OCI-LY7 (cell line): ENCODE measurements around the gene UBE3C. TPM values are rescaled to one million over a fixed set of nuclear protein-coding genes. Genes with fewer than 3 reads are reported as not detected.

ENCODE experiments used
- BruUV-seq: library from RNA; stranded (reverse); fragments of 400-500 nt; replicated peaks from 2 replicates; lab custom pipeline; 2021; lab: Mats Ljungman, UMichigan
- CTCF ChIA-PET: fragments of 300-600 bp; sonication (Branson Sonifier 250); formaldehyde crosslinking; loops from one replicate; lab custom pipeline; 2022; ENCODE audit warnings: antibody characterized with exemption; ENCODE audit not compliant: unreplicated experiment; lab: Charles Lee
- POLR2A ChIA-PET: fragments of 300-600 bp; sonication (Branson Sonifier 250); formaldehyde crosslinking; loops from one replicate; lab custom pipeline; 2022; ENCODE audit warnings: antibody characterized with exemption; lab: Charles Lee
- DNase-seq: peaks from one replicate; pipeline ENCODE4 v3.0.0-alpha.2; 2015; ENCODE audit warnings: low spot score
- H2AFZ ChIP-seq: fragments of 200-600 bp; sonication (generic), shearing (Covaris generic); 2 replicates; pipeline ENCODE4 v1.6.1; 2014; ENCODE audit warnings: mild to moderate bottlenecking, antibody characterized with exemption, low read length, moderate library complexity
- H3K27ac ChIP-seq: fragments of 200-600 bp; sonication (generic); 2 replicates; pipeline ENCODE4 v1.5.1; 2014; ENCODE audit warnings: mixed run types, low read depth, mild to moderate bottlenecking, moderate library complexity, low read length, inconsistent platforms; ENCODE audit not compliant: poor library complexity, severe bottlenecking
- H3K36me3 ChIP-seq: fragments of 200-600 bp; sonication (generic); 2 replicates; pipeline ENCODE4 v1.6.1; 2014; ENCODE audit warnings: mild to moderate bottlenecking, antibody characterized with exemption, low read length, moderate library complexity, mixed read lengths; ENCODE audit not compliant: insufficient read depth
- H3K4me1 ChIP-seq: fragments of 200-600 bp; sonication (generic); 2 replicates; pipeline ENCODE4 v1.5.1; 2014; ENCODE audit warnings: mild to moderate bottlenecking, low read length; ENCODE audit not compliant: insufficient read depth, poor library complexity, severe bottlenecking
- H3K4me2 ChIP-seq: fragments of 200-600 bp; sonication (generic); 2 replicates; pipeline ENCODE4 v1.6.1; 2014; ENCODE audit warnings: mild to moderate bottlenecking, low read length
- H3K4me3 ChIP-seq: fragments of 200-600 bp; sonication (generic); 2 replicates; pipeline ENCODE4 v1.5.1; 2014; ENCODE audit warnings: mild to moderate bottlenecking, low read depth, low read length; ENCODE audit not compliant: poor library complexity, severe bottlenecking
- H3K79me2 ChIP-seq: fragments of 200-600 bp; sonication (generic); 2 replicates; pipeline ENCODE4 v1.6.1; 2016; ENCODE audit warnings: low read depth, mild to moderate bottlenecking, low read length, moderate library complexity, mixed read lengths; ENCODE audit not compliant: insufficient read depth
- H3K9me2 ChIP-seq: fragments of 200-600 bp; sonication (generic); 2 replicates; pipeline ENCODE4 v1.6.1; 2016; ENCODE audit warnings: mild to moderate bottlenecking, low read length, mixed read lengths; ENCODE audit not compliant: insufficient read depth
- H3K9me3 ChIP-seq: fragments of 200-600 bp; sonication (generic); 2 replicates; pipeline ENCODE4 v1.6.1; 2014; ENCODE audit warnings: mild to moderate bottlenecking, mixed run types, low read length, mixed read lengths
- H4K20me1 ChIP-seq: fragments of 200-600 bp; sonication (generic); 2 replicates; pipeline ENCODE4 v1.6.1; 2014; ENCODE audit warnings: mild to moderate bottlenecking, antibody characterized with exemption, low read length, moderate library complexity, mixed read lengths; ENCODE audit not compliant: insufficient read depth
- EZH2phosphoT487 ChIP-seq: fragments of 200-600 bp; sonication (generic); IDR thresholded peaks from 2 replicates; pipeline ENCODE4 v1.6.1; 2018; ENCODE audit warnings: low read depth, borderline replicate concordance, mild to moderate bottlenecking, mixed run types, antibody characterized with exemption, low read length, moderate library complexity, mixed read lengths
- intact Hi-C: fragments of 100-400 bp; cut with micrococcal nuclease; formaldehyde crosslinking; loops from one replicate; pipeline ENCODE4 v1.10.0; 2022; ENCODE audit not compliant: unreplicated experiment
- total RNA-seq, 2 experiments: library from RNA; depleted of rRNA in 1 of 2; stranded (reverse); fragments of >200 nt in 1 of 2; shearing (Covaris generic) in 1 of 2; gene quantifications; 2 replicates each; pipeline ENCODE4 v1.2.3, GENCODE V29; 2014 to 2022
- TF ChIP-seq, protein P1 (sequence below): fragments of 200-600 bp; sonication (generic); conservative IDR thresholded peaks from 2 replicates; pipeline ENCODE4 v1.5.1; 2014; ENCODE audit warnings: mild to moderate bottlenecking, antibody characterized with exemption, low read length, moderate library complexity, mixed read lengths

The UBE3C gene
- total RNA-seq, 2 experiments from 2014 or later = 60.4 to 66.1 TPM

DNA sequence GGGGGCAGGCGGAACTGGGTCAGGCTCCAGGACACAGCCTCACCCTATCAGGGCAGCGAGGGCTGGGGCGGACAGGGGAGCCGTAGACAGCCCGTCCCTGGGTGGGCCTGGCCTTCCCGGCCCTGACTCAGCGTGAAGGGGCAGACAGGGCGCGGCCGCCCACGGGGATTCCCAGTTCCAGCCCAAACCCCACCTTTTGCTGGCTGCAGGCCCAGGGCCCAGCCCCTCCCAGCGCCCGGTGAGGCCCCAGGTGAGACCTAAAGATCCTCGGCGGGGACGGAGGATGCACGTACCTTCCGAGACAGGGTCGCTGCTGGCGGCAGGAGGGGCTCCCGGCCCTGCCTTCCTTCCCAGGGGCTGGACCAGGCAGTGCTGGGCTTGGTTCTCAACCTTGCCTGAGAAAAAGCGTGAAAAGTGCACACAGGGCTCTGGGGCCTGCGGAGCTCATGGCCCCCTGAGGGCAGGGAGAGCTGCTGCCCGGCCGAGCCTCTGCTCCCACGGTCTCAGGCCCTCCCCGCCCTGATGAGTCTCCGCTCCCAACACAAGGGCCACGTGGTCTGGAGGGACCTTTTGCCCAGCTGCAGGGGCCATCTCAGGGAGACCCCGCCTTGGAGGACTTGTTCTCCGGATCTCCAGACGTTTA is 154.2 kb downstream of the UBE3C start:
- POLR2A ChIA-PET = no interaction called here

DNA sequence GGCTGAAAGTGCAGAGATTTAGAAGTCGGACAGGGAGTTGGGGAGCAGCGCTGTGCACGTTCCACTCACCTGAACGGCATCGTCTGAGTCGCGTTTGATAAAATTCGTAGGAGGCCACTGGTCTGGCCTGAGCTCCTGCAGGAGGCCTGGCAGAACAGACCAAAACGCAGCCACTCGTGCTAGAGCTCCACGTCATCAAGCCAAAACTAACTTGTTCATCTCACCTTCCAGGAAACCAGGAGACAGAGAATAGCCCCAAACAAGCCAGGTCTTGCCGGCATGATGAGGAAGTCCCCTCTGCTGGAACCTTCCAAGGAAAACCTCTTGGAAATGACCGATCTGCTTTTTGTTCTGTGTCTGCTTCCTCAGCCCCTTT is 154.7 kb downstream of the UBE3C start:
- no peaks in the 10 kb centered on the region for H3K4me1 ChIP-seq
- no peak overlapping the region for H3K4me2 ChIP-seq
- H3K27ac ChIP-seq = no peak overlapping the region
- H3K9me3 ChIP-seq = no peaks in the 10 kb centered on the region
- ChIA-PET POLR2A (no interaction called here), CTCF (no interaction called here)
- DNase-seq = no peak
- no peaks in the 10 kb centered on the region for H4K20me1 ChIP-seq
- no peak overlapping the region for H3K4me3 ChIP-seq
- intact Hi-C loops = no loop called here
- H3K36me3 ChIP-seq = no peaks in the 10 kb centered on the region
- H3K79me2 ChIP-seq = no peaks in the 10 kb centered on the region
- no peaks in the 10 kb centered on the region for H3K9me2 ChIP-seq
- no TSS peak for BruUV-seq
- TF ChIP-seq, protein P1, sequence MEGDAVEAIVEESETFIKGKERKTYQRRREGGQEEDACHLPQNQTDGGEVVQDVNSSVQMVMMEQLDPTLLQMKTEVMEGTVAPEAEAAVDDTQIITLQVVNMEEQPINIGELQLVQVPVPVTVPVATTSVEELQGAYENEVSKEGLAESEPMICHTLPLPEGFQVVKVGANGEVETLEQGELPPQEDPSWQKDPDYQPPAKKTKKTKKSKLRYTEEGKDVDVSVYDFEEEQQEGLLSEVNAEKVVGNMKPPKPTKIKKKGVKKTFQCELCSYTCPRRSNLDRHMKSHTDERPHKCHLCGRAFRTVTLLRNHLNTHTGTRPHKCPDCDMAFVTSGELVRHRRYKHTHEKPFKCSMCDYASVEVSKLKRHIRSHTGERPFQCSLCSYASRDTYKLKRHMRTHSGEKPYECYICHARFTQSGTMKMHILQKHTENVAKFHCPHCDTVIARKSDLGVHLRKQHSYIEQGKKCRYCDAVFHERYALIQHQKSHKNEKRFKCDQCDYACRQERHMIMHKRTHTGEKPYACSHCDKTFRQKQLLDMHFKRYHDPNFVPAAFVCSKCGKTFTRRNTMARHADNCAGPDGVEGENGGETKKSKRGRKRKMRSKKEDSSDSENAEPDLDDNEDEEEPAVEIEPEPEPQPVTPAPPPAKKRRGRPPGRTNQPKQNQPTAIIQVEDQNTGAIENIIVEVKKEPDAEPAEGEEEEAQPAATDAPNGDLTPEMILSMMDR = no peak
- no peak for TF ChIP-seq EZH2phosphoT487
- H2AFZ ChIP-seq = no peak overlapping the region

More for the DNA sequence above, 154.2 kb downstream of the UBE3C start:
- no peaks in the 10 kb centered on the region for H4K20me1 ChIP-seq
- H3K9me3 ChIP-seq = no peaks in the 10 kb centered on the region
- H3K27ac ChIP-seq = no peak overlapping the region
- H3K36me3 ChIP-seq = no peaks in the 10 kb centered on the region
- TF ChIP-seq EZH2phosphoT487 = no peak
- TF ChIP-seq, protein P1 = no peak
- no peaks in the 10 kb centered on the region for H3K9me2 ChIP-seq
- no peak for DNase-seq
- no TSS peak for BruUV-seq
- no peaks in the 10 kb centered on the region for H3K4me1 ChIP-seq
- intact Hi-C loops = no loop called here
- no peak overlapping the region for H2AFZ ChIP-seq
- no peaks in the 10 kb centered on the region for H3K79me2 ChIP-seq
- no peak overlapping the region for H3K4me2 ChIP-seq
- no peak overlapping the region for H3K4me3 ChIP-seq
- CTCF ChIA-PET = no interaction called here

DNA sequence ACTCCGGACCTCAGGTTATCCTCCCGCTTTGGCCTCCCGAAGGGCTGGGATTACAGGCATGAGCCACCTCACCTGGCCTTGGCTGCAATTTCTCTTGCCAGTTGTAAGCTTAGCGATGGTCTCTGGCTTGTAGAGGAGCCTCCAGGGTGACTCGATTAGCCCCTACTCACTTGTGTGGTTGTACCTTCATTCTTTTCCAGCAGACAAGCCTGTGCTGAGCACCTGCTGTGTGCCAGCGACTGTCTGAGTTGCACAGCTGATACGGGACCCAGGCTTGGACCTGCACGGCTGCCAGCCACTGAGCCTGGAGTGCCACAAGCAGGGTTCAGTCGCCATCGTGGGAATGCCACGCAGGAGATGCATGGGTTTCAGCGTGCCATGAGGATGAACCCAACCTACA is 156.0 kb downstream of the UBE3C start:
- no peaks in the 10 kb centered on the region for H3K36me3 ChIP-seq
- intact Hi-C loops = no loop called here
- no peak overlapping the region for H2AFZ ChIP-seq

More for the DNA sequence above, 156.0 kb downstream of the UBE3C start:
- Histone ChIP-seq H3K9me3 (no peaks in the 10 kb centered on the region), H3K4me1 (no peaks in the 10 kb centered on the region), H3K79me2 (no peaks in the 10 kb centered on the region), H3K9me2 (no peaks in the 10 kb centered on the region), H3K4me2 (no peak overlapping the region), H3K4me3 (no peak overlapping the region), H4K20me1 (no peaks in the 10 kb centered on the region), H3K27ac (no peak overlapping the region)
- no TSS peak for BruUV-seq
- DNase-seq = no peak
- ChIA-PET POLR2A (interaction anchor here (0.6 kb wide), 1 partner anchor 25 kb away, joined by 3 read pairs; no protein-coding TSS in a partner anchor), CTCF (no interaction called here)
- no peak for TF ChIP-seq EZH2phosphoT487
- TF ChIP-seq, protein P1 = no peak
